T-helper 2 cell (primary cell): Measurements from ENCODE around the gene TAS1R1.

ENCODE experiments used
- DNase-seq, 5 experiments: peaks; one replicate each; pipeline versions ENCODE4 v3.0.0 to v3.0.0-alpha.2; 2012 to 2022
- total RNA-seq, 2 donors: gene quantifications; one replicate each; lab custom pipeline; 2026; lab: John Stamatoyannopoulos, UW

TAS1R1 gene
- total RNA-seq = 0 reads per million in 2 donors

DNA sequence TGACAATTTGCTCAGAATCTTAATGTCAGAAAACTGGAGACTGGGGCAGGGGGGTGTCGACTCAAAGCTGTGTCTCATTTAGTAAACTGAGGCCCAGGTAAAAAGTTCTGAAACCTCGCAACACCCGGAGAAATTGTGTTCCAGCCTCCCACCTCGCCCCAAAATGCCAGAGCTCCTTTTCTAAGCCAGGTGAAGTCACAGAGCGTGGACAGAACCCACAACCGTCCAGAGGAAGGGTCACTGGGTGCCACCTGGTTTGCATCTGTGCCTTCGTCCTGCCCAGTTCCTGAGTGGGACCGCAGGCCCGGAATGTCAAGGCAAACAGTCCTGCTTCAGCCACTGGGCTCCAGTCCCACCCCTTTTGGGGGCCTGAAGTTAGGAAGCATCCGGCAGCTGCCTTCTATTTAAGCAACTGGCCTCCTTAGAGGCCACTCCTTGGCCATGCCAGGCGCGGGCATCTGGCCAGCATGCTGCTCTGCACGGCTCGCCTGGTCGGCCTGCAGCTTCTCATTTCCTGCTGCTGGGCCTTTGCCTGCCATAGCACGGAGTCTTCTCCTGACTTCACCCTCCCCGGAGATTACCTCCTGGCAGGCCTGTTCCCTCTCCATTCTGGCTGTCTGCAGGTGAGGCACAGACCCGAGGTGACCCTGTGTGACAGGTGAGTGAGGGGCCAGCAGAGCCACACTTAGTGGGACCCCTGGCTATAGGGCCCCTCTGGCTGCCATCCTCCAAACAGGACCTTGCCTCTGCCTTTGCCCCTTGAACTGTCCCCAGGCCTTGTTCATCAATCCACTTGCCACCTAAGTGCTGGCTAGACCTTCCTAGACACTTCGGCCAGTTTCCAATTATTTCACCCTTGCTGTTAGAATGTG, at the start of gene TAS1R1:
Gene TAS1R1, plus strand, starts transcription at position 401 of the 872 bp plus-strand sequence. Its CDS starts 67 bp downstream, at position 468.
- DNase-seq = no peak

- DNase-seq = no peak
Observed at GRCh38 chr1:6505367-6506209, 49.5 kb upstream of the TAS1R1 start.

DNA sequence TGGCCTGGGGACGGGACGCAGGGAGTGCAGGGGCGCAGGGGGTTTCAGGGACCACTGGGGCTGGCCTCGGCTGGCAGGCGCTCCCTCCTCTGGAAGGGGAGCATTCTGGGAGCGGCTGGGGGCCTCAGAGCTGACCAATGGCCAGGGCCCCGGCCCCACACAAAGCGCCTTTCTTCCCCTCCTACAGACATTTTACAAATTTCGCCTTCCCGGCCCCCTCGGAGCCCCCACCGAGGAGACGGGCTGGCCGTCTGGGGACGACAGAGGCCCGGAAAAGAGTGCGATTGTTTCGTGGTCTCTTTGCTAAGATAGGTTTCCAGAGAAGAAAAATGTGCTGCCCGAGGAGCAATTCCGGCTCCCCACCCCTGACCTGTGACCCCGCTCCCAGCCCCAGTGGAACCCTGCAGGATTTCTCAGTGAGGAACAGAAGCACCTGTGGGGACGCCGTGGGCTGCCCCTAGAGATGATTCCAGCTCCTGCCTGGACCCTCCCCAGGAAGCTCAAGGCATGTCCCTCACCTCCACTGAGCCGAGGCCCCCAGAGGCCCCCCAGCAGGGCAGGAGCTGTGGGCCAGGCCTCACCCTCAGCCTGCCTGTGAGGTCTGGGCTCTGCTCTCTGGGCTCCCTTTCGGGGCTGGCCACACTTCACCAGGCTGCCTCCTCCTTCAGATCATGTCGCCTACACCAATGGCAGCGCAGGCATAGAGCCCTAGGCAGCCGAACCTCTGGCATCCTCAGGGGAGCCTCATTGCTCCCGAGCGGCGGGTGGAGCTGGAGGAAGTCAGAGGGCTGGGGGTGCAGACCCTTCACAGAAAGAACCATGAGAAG, 48.7 kb upstream of the TAS1R1 start:
- DNase-seq = no peak

- no peak for DNase-seq
Observed at GRCh38 chr1:6507037-6507428, 48.1 kb upstream of the TAS1R1 start.

DNA sequence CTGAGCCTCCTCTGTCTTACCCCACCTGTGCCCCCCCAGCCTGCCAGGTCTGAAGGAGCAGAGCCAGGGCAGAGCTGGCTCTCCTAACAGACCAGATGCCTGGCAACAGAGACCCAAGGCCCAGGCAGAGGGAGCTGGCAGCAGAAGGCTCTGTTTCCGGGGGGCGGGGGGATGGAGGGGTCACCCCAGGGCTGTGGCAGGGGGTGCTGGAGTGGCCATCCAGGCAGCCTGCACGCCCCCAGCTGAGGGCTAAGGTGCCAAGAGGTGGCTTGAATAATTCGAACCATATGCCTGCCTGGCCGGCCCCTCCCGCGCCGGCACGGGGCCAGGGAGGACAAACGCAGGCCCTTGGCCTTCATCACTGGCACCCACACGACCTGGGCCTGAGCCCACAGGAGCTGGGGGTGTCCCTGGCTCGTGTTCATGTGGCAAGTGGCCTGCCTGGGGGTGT, 47.6 kb upstream of the TAS1R1 start:
- DNase-seq = no peak

DNA sequence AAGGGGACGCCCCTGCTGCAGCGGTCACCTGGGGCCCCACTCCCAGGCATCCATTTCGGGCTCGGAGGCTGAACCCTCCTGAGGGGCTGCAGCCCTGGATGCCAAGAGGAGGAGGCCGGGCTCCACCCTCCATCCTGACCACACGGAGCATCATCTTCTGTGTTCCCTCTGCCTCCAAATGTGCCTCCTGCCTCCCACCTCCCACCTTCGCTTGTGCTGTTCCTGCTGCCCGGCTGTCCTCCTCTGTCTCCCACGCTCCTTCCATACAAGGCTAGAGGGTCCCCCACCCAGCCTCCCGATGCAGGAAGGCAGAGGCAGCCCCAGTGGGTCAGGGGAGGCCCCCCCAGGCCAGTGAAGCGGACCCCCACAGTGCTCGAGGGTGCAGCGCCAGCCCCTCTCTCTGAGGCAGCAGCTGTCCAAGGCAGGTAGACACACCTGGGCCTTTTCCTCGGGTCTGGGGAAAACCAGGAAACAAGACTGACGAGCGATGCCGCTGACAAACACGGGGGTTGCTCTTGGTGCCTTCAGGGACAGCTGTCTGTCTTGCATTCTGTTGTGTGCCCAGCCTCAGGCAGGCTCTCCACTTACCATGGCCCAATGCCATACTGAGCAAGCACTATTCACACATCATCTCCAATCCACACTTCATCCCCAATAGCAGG, 46.8 kb upstream of the TAS1R1 start:
- DNase-seq = no peak

DNA sequence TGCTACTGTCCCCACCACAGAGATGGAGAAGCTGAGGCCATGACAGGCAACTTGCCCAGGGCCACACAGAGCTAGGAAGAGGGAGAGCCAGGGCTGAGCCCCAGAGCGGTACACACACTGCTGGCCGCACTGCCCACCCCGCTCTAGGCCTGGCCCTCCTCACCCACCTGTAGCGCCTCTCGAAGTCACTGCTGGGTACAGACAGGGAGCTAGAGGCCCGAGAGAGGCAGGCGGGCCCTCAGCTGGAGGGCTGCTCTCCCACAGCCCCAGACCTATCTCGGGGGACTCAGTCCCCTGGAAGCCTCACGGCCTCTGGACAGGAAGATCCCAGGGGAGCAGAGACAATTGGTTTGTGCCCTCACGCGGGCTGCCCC, 46.3 kb upstream of the TAS1R1 start:
- no peak for DNase-seq

- no peak for DNase-seq
Observed at GRCh38 chr1:6509220-6509918, 45.7 kb upstream of the TAS1R1 start.

DNA sequence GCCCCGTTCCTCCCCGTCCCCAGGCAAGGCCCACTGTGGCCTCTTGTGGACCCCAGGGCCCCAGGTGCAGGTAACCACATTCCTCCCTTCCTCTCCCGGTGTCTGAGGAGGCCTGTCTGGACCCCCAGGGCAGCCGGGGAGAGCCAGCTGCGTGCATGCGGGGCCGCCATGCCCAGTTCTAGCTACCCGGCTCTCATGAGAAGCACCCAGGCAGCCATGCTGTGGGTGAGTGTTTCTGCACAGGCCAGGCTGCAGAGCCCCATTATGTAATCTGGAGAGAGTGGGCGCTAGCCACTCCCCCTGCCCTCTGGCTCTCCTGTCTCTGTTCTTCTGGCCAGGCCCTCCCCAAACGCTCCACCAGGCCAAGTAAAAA, 45.2 kb upstream of the TAS1R1 start:
- DNase-seq = no peak

GRCh38 chr1:6510493-6510892, 44.6 kb upstream of the TAS1R1 start:
- DNase-seq = no peak

- no peak for DNase-seq
Observed at GRCh38 chr1:6511056-6511455, 44.1 kb upstream of the TAS1R1 start.

GRCh38 chr1:6511561-6512244, 43.4 kb upstream of the TAS1R1 start:
- no peak for DNase-seq

- no peak for DNase-seq
Observed at GRCh38 chr1:6512245-6512907, 42.7 kb upstream of the TAS1R1 start.

DNA sequence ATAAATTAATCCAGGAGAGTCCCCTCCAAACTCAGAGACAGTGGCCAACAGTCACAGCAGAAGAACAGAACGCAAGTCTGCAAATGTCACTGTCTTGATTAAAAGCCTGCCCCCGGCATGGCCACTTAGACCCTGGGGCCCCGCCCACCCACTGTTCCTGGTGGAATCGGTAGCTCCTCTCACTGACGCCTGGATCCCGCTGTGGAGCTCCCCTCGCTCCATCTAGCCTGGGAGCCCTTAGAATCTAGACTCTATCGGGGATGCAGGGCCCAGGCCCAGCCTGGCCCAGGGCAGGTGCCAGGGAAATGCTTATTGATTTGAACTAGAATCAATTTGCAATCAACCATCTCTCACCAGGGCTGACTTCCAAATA, 42.2 kb upstream of the TAS1R1 start:
- DNase-seq = no peak

DNA sequence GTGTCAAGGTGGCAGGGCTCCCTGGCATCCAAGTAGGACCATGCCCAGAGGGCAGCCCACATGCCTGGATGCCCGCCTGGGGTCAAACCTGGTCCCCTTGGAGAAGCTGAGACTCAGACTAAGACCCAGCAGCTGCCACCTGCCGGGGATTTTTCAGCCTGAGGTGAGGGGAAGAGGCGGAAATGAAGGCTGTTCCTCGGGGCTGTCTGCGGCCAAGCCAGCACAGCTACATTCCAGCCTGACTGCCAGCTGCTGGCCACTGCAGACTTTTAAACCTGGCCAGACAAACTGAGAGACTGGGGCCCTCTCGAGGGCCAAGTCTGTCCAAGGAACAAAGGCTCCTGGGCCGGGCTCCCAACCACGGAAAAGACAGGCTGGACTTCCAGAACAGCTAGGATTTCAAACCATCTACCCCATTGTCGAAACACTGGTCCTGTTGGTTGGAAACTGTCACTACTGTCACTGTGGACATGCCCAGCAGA, 41.7 kb upstream of the TAS1R1 start:
- no peak for DNase-seq

DNA sequence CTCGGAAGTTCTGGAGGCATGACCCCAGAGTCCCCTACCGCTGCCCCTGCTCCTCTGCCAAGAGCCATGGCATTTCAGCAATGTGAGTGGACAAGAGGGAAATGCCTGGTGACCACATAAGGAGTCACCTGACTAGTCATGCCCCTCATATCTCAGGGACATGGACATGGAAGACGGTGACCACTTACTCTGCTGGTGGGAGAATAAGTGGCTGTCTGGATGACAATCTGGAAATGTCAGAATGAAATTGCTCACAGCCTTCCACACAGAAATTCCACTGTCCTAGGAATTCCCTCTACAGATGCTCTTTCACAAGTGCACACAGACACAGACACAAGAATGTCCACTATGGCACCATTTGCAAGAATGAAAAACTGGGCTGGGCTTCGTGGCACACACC, 39.3 kb upstream of the TAS1R1 start:
- DNase-seq = no peak

DNA sequence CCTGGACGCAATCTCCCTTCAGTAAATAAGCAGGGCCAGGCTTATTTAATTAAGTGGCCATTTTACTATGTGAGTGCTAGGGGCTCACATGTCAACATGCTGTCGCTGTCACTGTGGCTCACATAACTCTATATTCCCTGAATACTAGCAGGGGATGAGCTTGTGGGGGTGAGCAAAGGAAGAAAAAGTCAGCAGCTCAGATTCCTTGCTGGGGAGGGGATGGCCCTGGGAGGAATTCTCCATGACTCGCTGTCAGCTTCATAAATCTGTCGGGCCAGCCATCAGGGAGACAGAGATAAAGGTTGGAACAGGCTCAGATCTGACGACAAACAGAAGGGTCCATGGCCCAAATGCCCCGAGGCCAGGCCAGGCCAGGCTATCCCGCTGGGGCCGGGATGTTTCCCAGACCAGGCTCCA, 37.7 kb upstream of the TAS1R1 start:
- DNase-seq = no peak

DNA sequence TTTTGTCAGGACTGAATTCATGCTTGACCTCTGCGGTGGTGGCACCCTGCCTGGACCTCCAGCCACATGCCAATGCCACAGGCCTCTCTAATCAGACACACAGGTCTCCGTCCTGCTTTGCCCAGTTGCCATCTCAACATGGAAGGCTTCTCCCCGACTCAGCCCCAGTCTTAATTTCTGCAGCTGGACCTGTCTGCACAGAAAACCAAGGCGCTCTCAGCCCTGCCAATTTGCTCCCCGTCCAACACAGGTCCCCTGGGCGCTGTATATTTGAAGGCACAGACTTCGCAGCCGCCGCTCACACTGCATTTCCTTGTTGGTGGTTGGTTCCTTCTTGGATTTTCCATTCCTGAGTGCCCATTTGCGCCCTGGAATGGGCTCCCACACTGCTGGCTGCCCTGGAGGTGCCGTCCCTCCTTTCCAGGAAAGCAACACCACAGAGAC, 35.6 kb upstream of the TAS1R1 start:
- no peak for DNase-seq

- no peak for DNase-seq
Observed at GRCh38 chr1:6519935-6520671, 35.0 kb upstream of the TAS1R1 start.

- no peak for DNase-seq
Observed at GRCh38 chr1:6521536-6521935, 33.6 kb upstream of the TAS1R1 start.
